ENCODE measurements around the gene NBEA.

DNA sequence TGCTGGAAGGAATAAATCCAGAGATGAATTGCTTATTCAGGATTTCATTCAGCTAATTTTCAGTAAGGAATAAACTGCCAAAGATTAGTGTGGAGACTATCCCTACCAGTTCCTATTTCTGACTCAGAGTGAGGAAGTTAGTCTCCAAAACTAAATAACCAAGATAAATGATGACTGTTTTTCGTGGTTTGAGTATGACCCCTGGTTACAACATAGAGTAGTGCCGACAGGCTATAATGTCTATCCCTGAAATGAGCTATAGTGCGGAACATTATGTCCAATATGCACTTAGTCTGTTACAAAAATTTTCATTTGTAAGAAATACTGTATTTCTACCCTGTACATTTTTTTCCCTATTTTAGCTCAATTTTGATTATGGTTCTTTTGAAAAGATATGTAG, 51.4 kb downstream of the NBEA start:
- TF ChIP-seq, protein P1, sequence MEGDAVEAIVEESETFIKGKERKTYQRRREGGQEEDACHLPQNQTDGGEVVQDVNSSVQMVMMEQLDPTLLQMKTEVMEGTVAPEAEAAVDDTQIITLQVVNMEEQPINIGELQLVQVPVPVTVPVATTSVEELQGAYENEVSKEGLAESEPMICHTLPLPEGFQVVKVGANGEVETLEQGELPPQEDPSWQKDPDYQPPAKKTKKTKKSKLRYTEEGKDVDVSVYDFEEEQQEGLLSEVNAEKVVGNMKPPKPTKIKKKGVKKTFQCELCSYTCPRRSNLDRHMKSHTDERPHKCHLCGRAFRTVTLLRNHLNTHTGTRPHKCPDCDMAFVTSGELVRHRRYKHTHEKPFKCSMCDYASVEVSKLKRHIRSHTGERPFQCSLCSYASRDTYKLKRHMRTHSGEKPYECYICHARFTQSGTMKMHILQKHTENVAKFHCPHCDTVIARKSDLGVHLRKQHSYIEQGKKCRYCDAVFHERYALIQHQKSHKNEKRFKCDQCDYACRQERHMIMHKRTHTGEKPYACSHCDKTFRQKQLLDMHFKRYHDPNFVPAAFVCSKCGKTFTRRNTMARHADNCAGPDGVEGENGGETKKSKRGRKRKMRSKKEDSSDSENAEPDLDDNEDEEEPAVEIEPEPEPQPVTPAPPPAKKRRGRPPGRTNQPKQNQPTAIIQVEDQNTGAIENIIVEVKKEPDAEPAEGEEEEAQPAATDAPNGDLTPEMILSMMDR (IDR thresholded peaks at IDR 0.05), result no peak
- TF ChIP-seq POLR2AphosphoS5 (IDR thresholded peaks at IDR 0.05) (no peak), POLR2A (IDR thresholded peaks at IDR 0.05) (no peak), EP300 (IDR thresholded peaks at IDR 0.05) (no peak)

Data from sigmoid colon (tissue), 4 donors.